PC-3 (cell line): ENCODE data around the gene CYP4B1. TPM values are rescaled to one million over a fixed set of nuclear protein-coding genes. Genes with fewer than 3 reads are reported as not detected.

ENCODE experiments used
- ATAC-seq: fragments of 200-7000 bp; cut with Tn5 transposase; 2 replicates; pipeline ENCODE4 v1.9.1; 2020; ENCODE audit warnings: mild to moderate bottlenecking, moderate library complexity
- BruUV-seq: library from RNA; stranded (reverse); fragments of 400-500 nt; replicated peaks from 2 replicates; lab custom pipeline; 2021; lab: Mats Ljungman, UMichigan
- CTCF ChIA-PET: fragments of 300-600 bp; sonication (Branson Sonifier 250); formaldehyde crosslinking; loops from one replicate; lab custom pipeline; 2022; ENCODE audit warnings: antibody characterized with exemption; lab: Charles Lee
- POLR2A ChIA-PET: fragments of 300-600 bp; sonication (Branson Sonifier 250); formaldehyde crosslinking; loops from one replicate; lab custom pipeline; 2022; ENCODE audit warnings: antibody characterized with exemption; ENCODE audit not compliant: unreplicated experiment; lab: Charles Lee
- DNase-seq: peaks from one replicate; pipeline ENCODE4 v3.0.0-alpha.2; 2015
- H2AFZ ChIP-seq: fragments of 300-600 bp; sonication (generic); 2 replicates; pipeline ENCODE4 v1.6.0; 2016; ENCODE audit warnings: antibody characterized with exemption, low read length
- H3F3A ChIP-seq: fragments of 300-600 bp; sonication (generic); one replicate; pipeline ENCODE4 v1.6.0; 2017; ENCODE audit warnings: antibody characterized with exemption, low read length, control low read depth, mild to moderate bottlenecking; ENCODE audit not compliant: unreplicated experiment
- H3K27ac ChIP-seq: fragments of 300-600 bp; sonication (generic); 2 replicates; pipeline ENCODE4 v1.5.1; 2016; ENCODE audit warnings: mild to moderate bottlenecking, low read length
- H3K27me3 ChIP-seq: fragments of 300-600 bp; sonication (generic); 2 replicates; pipeline ENCODE4 v1.6.1; 2016; ENCODE audit warnings: low read length, mixed read lengths
- H3K36me3 ChIP-seq: fragments of 300-600 bp; sonication (generic); 2 replicates; pipeline ENCODE4 v1.6.1; 2016; ENCODE audit warnings: low read depth, mixed run types, low read length, mixed read lengths
- H3K4me1 ChIP-seq: fragments of 300-600 bp; sonication (generic); 2 replicates; pipeline ENCODE4 v1.5.1; 2016; ENCODE audit warnings: low read length; ENCODE audit not compliant: insufficient read depth
- H3K4me2 ChIP-seq: fragments of 300-600 bp; sonication (generic); 2 replicates; pipeline ENCODE4 v1.6.0; 2016; ENCODE audit warnings: low read length
- H3K4me3 ChIP-seq: fragments of 300-600 bp; sonication (generic); 2 replicates; pipeline ENCODE4 v1.5.1; 2016; ENCODE audit warnings: mild to moderate bottlenecking, low read length, mixed read lengths
- H3K79me2 ChIP-seq: fragments of 300-600 bp; sonication (generic); 2 replicates; pipeline ENCODE4 v1.6.1; 2017; ENCODE audit warnings: low read length, mixed read lengths
- H3K9ac ChIP-seq: fragments of 300-600 bp; sonication (generic); 2 replicates; pipeline ENCODE4 v1.6.0; 2016; ENCODE audit warnings: mild to moderate bottlenecking, low read length
- H3K9me2 ChIP-seq: fragments of 300-600 bp; sonication (generic); replicated peaks from 2 replicates; pipeline ENCODE4 v1.6.1; 2016; ENCODE audit warnings: mixed run types, low read length, mixed read lengths
- H3K9me3 ChIP-seq: fragments of 300-600 bp; sonication (generic); 2 replicates; pipeline ENCODE4 v1.6.1; 2016; ENCODE audit warnings: low read length, mixed read lengths
- H4K20me1 ChIP-seq: fragments of 300-600 bp; sonication (generic); 2 replicates; pipeline ENCODE4 v1.6.1; 2016; ENCODE audit warnings: low read length, mixed read lengths
- CTCF ChIP-seq: fragments of 300-600 bp; sonication (generic); conservative IDR thresholded peaks from 2 replicates; pipeline ENCODE4 v1.5.1; 2017; ENCODE audit warnings: antibody characterized with exemption, low read depth, mild to moderate bottlenecking, low read length
- EZH2 ChIP-seq: fragments of 300-600 bp; sonication (generic); IDR thresholded peaks from one replicate; pipeline ENCODE4 v1.6.1; 2017; ENCODE audit warnings: antibody characterized with exemption, mild to moderate bottlenecking, low read length; ENCODE audit not compliant: unreplicated experiment
- EZH2phosphoT487 ChIP-seq: fragments of 300-600 bp; sonication (generic); IDR thresholded peaks from 2 replicates; pipeline ENCODE4 v1.6.1; 2018; ENCODE audit warnings: mild to moderate bottlenecking, antibody characterized with exemption, low read length, borderline replicate concordance
- intact Hi-C: fragments of 100-400 bp; cut with micrococcal nuclease; formaldehyde crosslinking; loops from 2 replicates; pipeline ENCODE4 v1.9.0; 2023
- total RNA-seq: library from RNA; depleted of rRNA; stranded (reverse); fragments of >200 nt; gene quantifications from 2 replicates; pipeline ENCODE4 v1.2.3, GENCODE V29; 2014

CYP4B1 gene
- total RNA-seq, 1 experiment from 2014 or later: not detected

GRCh38 chr1:46809071-46809470 is 10.2 kb downstream of the CYP4B1 start:
- Histone ChIP-seq H3K27me3 (no peaks in the 10 kb centered on the region; the same call in 1 of the 2 replicates), H3K27ac (no peak overlapping the region), H3K9ac (no peak overlapping the region), H3K4me3 (no peak overlapping the region), H3K4me1 (no peaks in the 10 kb centered on the region), H3K9me3 (no peaks in the 10 kb centered on the region), H3K9me2 (no peaks in the 10 kb centered on the region), H3K36me3 (no peaks in the 10 kb centered on the region), H3F3A (no peaks in the 10 kb centered on the region), H2AFZ (no peak overlapping the region), H4K20me1 (no peaks in the 10 kb centered on the region), H3K79me2 (no peaks in the 10 kb centered on the region), H3K4me2 (no peak overlapping the region)
- no TSS peak for BruUV-seq
- intact Hi-C loops: no loop called here
- ChIA-PET POLR2A (no interaction called here), CTCF (no interaction called here)
- DNase-seq (no peak), ATAC-seq (no peak)
- TF ChIP-seq EZH2 (no peak), CTCF (no peak), EZH2phosphoT487 (no peak)

GRCh38 chr1:46809904-46810303 is 11.1 kb downstream of the CYP4B1 start:
- Histone ChIP-seq H3K4me2 (no peak overlapping the region), H3K4me1 (no peaks in the 10 kb centered on the region), H3K9ac (no peak overlapping the region), H3K36me3 (no peaks in the 10 kb centered on the region), H3K9me3 (no peaks in the 10 kb centered on the region), H4K20me1 (no peaks in the 10 kb centered on the region), H3K9me2 (no peaks in the 10 kb centered on the region), H3K4me3 (no peak overlapping the region), H3K27ac (no peak overlapping the region), H3K27me3 (peaks cover 3% of the 10 kb centered on the region; the same call in 1 of the 2 replicates), H2AFZ (no peak overlapping the region), H3K79me2 (no peaks in the 10 kb centered on the region), H3F3A (no peaks in the 10 kb centered on the region)
- intact Hi-C loops: no loop called here
- ChIA-PET CTCF (no interaction called here), POLR2A (no interaction called here)
- BruUV-seq: no TSS peak
- no peak for DNase-seq
- no peak for TF ChIP-seq CTCF
- no peak for ATAC-seq

GRCh38 chr1:46810596-46810995 is 11.8 kb downstream of the CYP4B1 start:
- TF ChIP-seq EZH2 (no peak), CTCF (no peak), EZH2phosphoT487 (no peak)
- Histone ChIP-seq H2AFZ (no peak overlapping the region), H3K79me2 (no peaks in the 10 kb centered on the region), H3K9ac (no peak overlapping the region), H3K9me2 (no peaks in the 10 kb centered on the region), H3K4me1 (no peaks in the 10 kb centered on the region), H3K9me3 (no peaks in the 10 kb centered on the region), H3F3A (no peaks in the 10 kb centered on the region), H3K4me2 (no peak overlapping the region), H3K36me3 (no peaks in the 10 kb centered on the region), H4K20me1 (no peaks in the 10 kb centered on the region), H3K27me3 (peaks cover 3% of the 10 kb centered on the region; the same call in 1 of the 2 replicates), H3K27ac (no peak overlapping the region), H3K4me3 (no peak overlapping the region)
- intact Hi-C loops: no loop called here
- BruUV-seq: no TSS peak
- no peak for ATAC-seq
- CTCF ChIA-PET: no interaction called here
- DNase-seq: no peak
- POLR2A ChIA-PET: no interaction called here
